Spleen (tissue), 7 donors: ENCODE data around the gene EXOSC5.

Experiments used
- CTCF ChIP-seq, 11 experiments: fragments of 200-600 bp in 7 of 11; fragments of 450-650 bp in 4 of 11; sonication (generic) in 4 of 11; IDR thresholded peaks in 8 of 11; conservative IDR thresholded peaks in 3 of 11; 1 replicate in 7 of 11; 2 replicates in 4 of 11; pipeline versions ENCODE4 v1.4.0 to v1.8.0; 2016 to 2021; ENCODE audit warnings: antibody characterized with exemption in 11 of 11, inconsistent platforms in 4 of 11, mild to moderate bottlenecking in 1 of 11
- POLR2A ChIP-seq, 3 donors: fragments of 450-650 bp; IDR thresholded peaks; one replicate each; pipeline ENCODE4 v1.5.1; 2017; ENCODE audit warnings: antibody characterized with exemption in 3 of 3, mild to moderate bottlenecking in 1 of 3
- donor health status: DM: no; HTN: no; CAD: no; lungs with moderate emphysema.
- donor health status: DM: no; HTN: no; CAD: no.
- donor health status: DM: no; HTN: no; CAD: no.

DNA sequence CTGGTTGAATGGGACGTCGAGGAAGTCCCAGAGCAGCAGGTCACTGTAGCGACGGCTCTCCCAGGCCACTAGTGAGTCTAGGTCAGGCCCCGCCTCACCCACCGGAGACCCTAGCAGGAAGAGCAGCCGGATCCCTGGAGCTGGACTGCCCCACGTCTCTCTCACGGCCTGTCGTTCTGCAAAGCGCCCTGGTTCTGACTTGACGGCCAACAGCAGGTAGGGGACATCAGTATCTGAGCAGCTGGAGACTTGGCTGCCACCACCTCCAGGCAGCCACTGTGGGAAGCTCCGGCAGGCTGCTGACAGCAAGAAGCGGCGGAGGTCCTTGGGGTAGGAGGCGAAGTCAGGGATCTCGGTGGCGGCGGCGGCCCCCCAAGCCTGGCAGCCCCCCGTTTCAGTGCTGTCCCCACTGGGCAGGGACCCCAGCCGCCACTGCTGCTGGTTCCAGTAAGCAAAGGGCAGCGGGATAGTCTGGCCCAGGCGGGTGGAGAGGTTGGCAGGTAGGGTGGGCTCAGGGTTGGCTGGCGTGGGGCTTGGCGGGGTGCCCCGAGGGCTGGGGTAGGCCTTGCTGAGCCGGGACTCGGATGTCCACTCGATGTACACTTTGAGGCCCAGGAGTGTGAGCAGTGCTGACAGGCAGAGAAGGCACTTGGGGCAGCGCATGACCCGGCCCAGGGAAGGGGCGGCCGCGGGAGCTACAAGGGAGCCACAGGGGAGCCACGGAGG, 29.1 kb upstream of the EXOSC5 start:
- no peak for TF ChIP-seq CTCF (IDR thresholded peaks at IDR 0.05 in 8 of 11, conservative IDR thresholded peaks at IDR 0.05 in 3 of 11)
- TF ChIP-seq POLR2A (IDR thresholded peaks at IDR 0.05): no peak
